Neural cell (in vitro differentiated cells): ENCODE measurements around the gene PLEKHM3. TPM values are rescaled to one million over a fixed set of nuclear protein-coding genes. Genes with fewer than 3 reads are reported as not detected.

Experiments
- H2AFZ ChIP-seq: fragments of 200-600, 300-800 bp; sonication (generic), shearing (Covaris generic); 2 replicates; pipeline ENCODE4 v1.6.0; 2014; ENCODE audit warnings: low read depth, mild to moderate bottlenecking, antibody characterized with exemption, low read length, moderate library complexity
- H3F3A ChIP-seq: fragments of 200-600 bp; shearing (Covaris generic); 2 replicates; pipeline ENCODE4 v1.6.1; 2016; ENCODE audit warnings: mild to moderate bottlenecking, moderate library complexity, mixed read lengths, antibody characterized with exemption, low read length; ENCODE audit not compliant: insufficient read depth, poor library complexity, severe bottlenecking
- H3K27ac ChIP-seq: fragments of 200-600, 300-800 bp; sonication (generic), shearing (Covaris generic); 2 replicates; pipeline ENCODE4 v1.5.1; 2014; ENCODE audit warnings: mild to moderate bottlenecking, low read length, moderate library complexity
- H3K27me3 ChIP-seq: fragments of 300-800, 200-600 bp; sonication (generic), shearing (Covaris generic); 2 replicates; pipeline ENCODE4 v1.6.0; 2014; ENCODE audit warnings: mild to moderate bottlenecking, low read depth, low read length, moderate library complexity; ENCODE audit not compliant: insufficient read depth
- H3K36me3 ChIP-seq: fragments of 300-800, 200-600 bp; sonication (generic), shearing (Covaris generic); 2 replicates; pipeline ENCODE4 v1.5.1; 2014; ENCODE audit warnings: mild to moderate bottlenecking, antibody characterized with exemption, low read length, moderate library complexity; ENCODE audit not compliant: insufficient read depth
- H3K4me2 ChIP-seq: fragments of 300-800, 200-600 bp; sonication (generic), shearing (Covaris generic); 2 replicates; pipeline ENCODE4 v1.6.0; 2014; ENCODE audit warnings: mild to moderate bottlenecking, low read length
- H3K4me3 ChIP-seq: fragments of 300-800, 200-600 bp; sonication (generic), shearing (Covaris generic); 2 replicates; pipeline ENCODE4 v1.5.1; 2014; ENCODE audit warnings: mild to moderate bottlenecking, low read length, moderate library complexity
- H3K79me2 ChIP-seq: fragments of 200-600 bp; shearing (Covaris generic); replicated peaks from 2 replicates; pipeline ENCODE4 v1.6.0; 2014; ENCODE audit warnings: mild to moderate bottlenecking, low read length, moderate library complexity; ENCODE audit not compliant: insufficient read depth
- H3K9ac ChIP-seq: fragments of 300-800, 200-600 bp; sonication (generic), shearing (Covaris generic); 2 replicates; pipeline ENCODE4 v1.6.1; 2016; ENCODE audit warnings: mild to moderate bottlenecking, low read length, mixed read lengths
- H3K9me2 ChIP-seq: fragments of 200-600 bp; shearing (Covaris generic); 2 replicates; pipeline ENCODE4 v1.6.1; 2016; ENCODE audit warnings: mild to moderate bottlenecking, low read length, mixed read lengths; ENCODE audit not compliant: insufficient read depth
- H3K9me3 ChIP-seq: fragments of 200-600, 300-800 bp; sonication (generic), shearing (Covaris generic); 2 replicates; pipeline ENCODE4 v1.6.1; 2016; ENCODE audit warnings: mild to moderate bottlenecking, mixed run types, low read length, moderate library complexity, mixed read lengths
- H4K20me1 ChIP-seq: fragments of 200-600 bp; shearing (Covaris generic); 2 replicates; pipeline ENCODE4 v1.6.1; 2016; ENCODE audit warnings: mild to moderate bottlenecking, mixed run types; ENCODE audit not compliant: insufficient read depth
- CTCF ChIP-seq: fragments of 450-650 bp; IDR thresholded peaks from 2 replicates; pipeline ENCODE4 v1.5.1; 2014; ENCODE audit warnings: antibody characterized with exemption, mild to moderate bottlenecking, moderate library complexity; ENCODE audit not compliant: poor library complexity, severe bottlenecking
- EP300 ChIP-seq: fragments of 450-650 bp; conservative IDR thresholded peaks from 2 replicates; pipeline ENCODE4 v1.6.1; 2014; ENCODE audit warnings: antibody characterized with exemption, mild to moderate bottlenecking, moderate library complexity; ENCODE audit not compliant: poor library complexity, severe bottlenecking
- EZH2 ChIP-seq: fragments of 200-600, 300-800 bp; shearing (Covaris generic), sonication (generic); IDR thresholded peaks from 2 replicates; pipeline ENCODE4 v1.6.1; 2014; ENCODE audit warnings: antibody characterized with exemption, low read length, borderline replicate concordance, mild to moderate bottlenecking; ENCODE audit not compliant: insufficient read depth, poor library complexity, severe bottlenecking
- MXI1 ChIP-seq: fragments of 450-650 bp; conservative IDR thresholded peaks from 2 replicates; pipeline ENCODE4 v1.6.1; 2014; ENCODE audit warnings: antibody characterized with exemption, mild to moderate bottlenecking; ENCODE audit not compliant: poor library complexity, severe bottlenecking
- POLR2AphosphoS5 ChIP-seq: IDR thresholded peaks from 2 replicates; pipeline ENCODE4 v1.6.1; 2012
- RAD21 ChIP-seq: fragments of 450-650 bp; conservative IDR thresholded peaks from 2 replicates; pipeline ENCODE4 v1.6.1; 2014; ENCODE audit warnings: antibody characterized with exemption, mild to moderate bottlenecking, moderate library complexity
- SMC3 ChIP-seq: fragments of 450-650 bp; conservative IDR thresholded peaks from 2 replicates; pipeline ENCODE4 v1.6.1; 2014; ENCODE audit warnings: antibody characterized with exemption, mild to moderate bottlenecking, moderate library complexity; ENCODE audit not compliant: poor library complexity
- TAF1 ChIP-seq: IDR thresholded peaks from 2 replicates; pipeline ENCODE4 v1.6.1; 2012; ENCODE audit warnings: low read depth
- polyA plus RNA-seq: library from polyadenylated mRNA; depleted of rRNA; stranded (reverse); fragments of >200 nt; gene quantifications from 2 replicates; pipeline ENCODE4 v1.2.3, GENCODE V29; 2014
- TF ChIP-seq, protein P1 (sequence below): IDR thresholded peaks from 2 replicates; pipeline ENCODE4 v1.6.1; 2012; ENCODE audit warnings: borderline replicate concordance

The PLEKHM3 gene
- polyA plus RNA-seq, 1 donor from 2014 or later = 13.4 TPM

- no peak overlapping the region for H3K27ac ChIP-seq
- H3K9ac ChIP-seq = no peak overlapping the region
- H3K9me2 ChIP-seq = no peaks in the 10 kb centered on the region
- no peaks in the 10 kb centered on the region for H3F3A ChIP-seq
- no peaks in the 10 kb centered on the region for H4K20me1 ChIP-seq
- H3K9me3 ChIP-seq = no peaks in the 10 kb centered on the region
- no peak overlapping the region for H3K4me3 ChIP-seq
- no peak overlapping the region for H3K4me2 ChIP-seq
- TF ChIP-seq EZH2 (no peak), RAD21 (no peak), EP300 (no peak), POLR2AphosphoS5 (no peak), CTCF (no peak), MXI1 (no peak), TAF1 (no peak), SMC3 (no peak)
- TF ChIP-seq, protein P1, sequence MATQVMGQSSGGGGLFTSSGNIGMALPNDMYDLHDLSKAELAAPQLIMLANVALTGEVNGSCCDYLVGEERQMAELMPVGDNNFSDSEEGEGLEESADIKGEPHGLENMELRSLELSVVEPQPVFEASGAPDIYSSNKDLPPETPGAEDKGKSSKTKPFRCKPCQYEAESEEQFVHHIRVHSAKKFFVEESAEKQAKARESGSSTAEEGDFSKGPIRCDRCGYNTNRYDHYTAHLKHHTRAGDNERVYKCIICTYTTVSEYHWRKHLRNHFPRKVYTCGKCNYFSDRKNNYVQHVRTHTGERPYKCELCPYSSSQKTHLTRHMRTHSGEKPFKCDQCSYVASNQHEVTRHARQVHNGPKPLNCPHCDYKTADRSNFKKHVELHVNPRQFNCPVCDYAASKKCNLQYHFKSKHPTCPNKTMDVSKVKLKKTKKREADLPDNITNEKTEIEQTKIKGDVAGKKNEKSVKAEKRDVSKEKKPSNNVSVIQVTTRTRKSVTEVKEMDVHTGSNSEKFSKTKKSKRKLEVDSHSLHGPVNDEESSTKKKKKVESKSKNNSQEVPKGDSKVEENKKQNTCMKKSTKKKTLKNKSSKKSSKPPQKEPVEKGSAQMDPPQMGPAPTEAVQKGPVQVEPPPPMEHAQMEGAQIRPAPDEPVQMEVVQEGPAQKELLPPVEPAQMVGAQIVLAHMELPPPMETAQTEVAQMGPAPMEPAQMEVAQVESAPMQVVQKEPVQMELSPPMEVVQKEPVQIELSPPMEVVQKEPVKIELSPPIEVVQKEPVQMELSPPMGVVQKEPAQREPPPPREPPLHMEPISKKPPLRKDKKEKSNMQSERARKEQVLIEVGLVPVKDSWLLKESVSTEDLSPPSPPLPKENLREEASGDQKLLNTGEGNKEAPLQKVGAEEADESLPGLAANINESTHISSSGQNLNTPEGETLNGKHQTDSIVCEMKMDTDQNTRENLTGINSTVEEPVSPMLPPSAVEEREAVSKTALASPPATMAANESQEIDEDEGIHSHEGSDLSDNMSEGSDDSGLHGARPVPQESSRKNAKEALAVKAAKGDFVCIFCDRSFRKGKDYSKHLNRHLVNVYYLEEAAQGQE = no peak
- no peaks in the 10 kb centered on the region for H3K27me3 ChIP-seq
- no peaks in the 10 kb centered on the region for H3K79me2 ChIP-seq
- peaks cover 3% of the 10 kb centered on the region for H3K36me3 ChIP-seq
- no peak overlapping the region for H2AFZ ChIP-seq
Observed at GRCh38 chr2:207855591-207855990, 169.7 kb downstream of the PLEKHM3 start.

DNA sequence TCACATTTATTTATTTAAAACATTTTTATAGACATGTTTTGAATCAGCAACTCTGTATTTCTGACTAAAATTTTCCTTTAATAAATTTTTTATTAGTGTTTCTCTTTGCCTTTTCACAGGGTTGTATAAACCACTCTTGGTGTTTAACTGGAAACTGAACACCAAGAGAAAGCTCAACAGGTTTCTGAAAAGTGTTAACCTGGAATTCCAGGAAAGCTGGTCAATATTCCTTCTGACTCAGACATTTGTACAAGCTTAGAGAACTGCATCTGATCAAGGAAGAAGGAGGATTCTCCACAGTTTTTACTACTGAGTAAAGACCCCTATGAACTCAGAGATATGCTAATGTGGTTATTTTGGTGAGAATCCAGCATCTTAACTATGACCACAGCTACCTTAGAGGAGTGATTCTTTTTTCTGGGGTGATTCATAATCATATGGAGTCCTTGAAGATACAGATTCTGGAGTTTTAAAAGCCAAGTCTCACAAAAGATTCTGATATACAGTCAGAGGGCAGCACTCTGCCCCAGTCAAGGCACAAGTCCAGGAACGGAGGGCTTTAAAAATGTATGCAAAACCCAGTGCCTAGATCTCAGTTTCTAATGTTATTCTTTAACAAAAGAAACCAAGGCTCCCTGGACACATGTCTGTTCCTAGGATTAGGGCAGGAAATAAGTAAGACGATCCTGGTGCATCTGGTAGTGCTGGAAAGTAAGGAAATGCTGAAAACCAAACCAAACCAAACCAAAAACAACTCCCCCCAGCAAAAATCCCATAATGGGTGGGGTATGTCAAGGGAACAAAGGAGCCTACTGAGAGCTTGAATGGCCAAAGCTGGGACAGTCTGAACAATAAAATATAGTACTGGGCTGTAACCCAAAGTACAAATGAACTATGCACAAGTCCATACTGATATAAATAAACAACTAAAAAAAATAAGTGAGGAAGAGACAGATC lies 170.6 kb downstream of the PLEKHM3 start:
- no peaks in the 10 kb centered on the region for H3K79me2 ChIP-seq
- no peak overlapping the region for H3K4me2 ChIP-seq
- H3K36me3 ChIP-seq = peaks cover 3% of the 10 kb centered on the region
- H2AFZ ChIP-seq = no peak overlapping the region
- TF ChIP-seq EP300 = no peak
- TF ChIP-seq TAF1 = no peak
- no peak overlapping the region for H3K9ac ChIP-seq
- no peaks in the 10 kb centered on the region for H3K9me3 ChIP-seq
- H3K9me2 ChIP-seq = no peaks in the 10 kb centered on the region
- no peaks in the 10 kb centered on the region for H4K20me1 ChIP-seq
- H3K4me3 ChIP-seq = no peak overlapping the region
- no peaks in the 10 kb centered on the region for H3F3A ChIP-seq
- H3K27ac ChIP-seq = no peak overlapping the region
- no peaks in the 10 kb centered on the region for H3K27me3 ChIP-seq
